ENCODE data around the gene CLEC4F. TPM values are rescaled to one million over a fixed set of nuclear protein-coding genes. Genes with fewer than 3 reads are reported as not detected.
"Not testable (repeated sequence)": the region's sequence is repeated elsewhere in the genome, so short reads cannot be mapped to it uniquely, and the experiment has no call there.

CLEC4F gene
- total RNA-seq, 2 donors from 2014 or later: 0.11 TPM; not detected in 1

- DNase-seq (no peak), ATAC-seq (no peak)
- intact Hi-C loops (cut with DNase I, micrococcal nuclease): no loop called here
Measured at GRCh38 chr2:70828914-70829824, 8.8 kb upstream of the CLEC4F start.

GRCh38 chr2:70828115-70828514 lies 7.7 kb upstream of the CLEC4F start:
- DNase-seq (no peak), ATAC-seq (no peak)
- intact Hi-C loops (cut with DNase I, micrococcal nuclease): no loop called here

GRCh38 chr2:70827388-70827787 lies 7.0 kb upstream of the CLEC4F start:
- intact Hi-C loops (cut with DNase I, micrococcal nuclease): no loop called here
- ATAC-seq (no peak), DNase-seq (no peak)

GRCh38 chr2:70826696-70827350 lies 6.4 kb upstream of the CLEC4F start:
- intact Hi-C loops (cut with DNase I, micrococcal nuclease): no loop called here
- DNase-seq: no peak
- no peak for ATAC-seq

- intact Hi-C loops (cut with DNase I, micrococcal nuclease): no loop called here
- no peak for ATAC-seq
- no peak for DNase-seq
Measured at GRCh38 chr2:70823249-70823648, 2.9 kb upstream of the CLEC4F start.

- ATAC-seq: no peak
Measured at GRCh38 chr2:70822843-70823242, 2.4 kb upstream of the CLEC4F start.

GRCh38 chr2:70817284-70817954 lies 3.0 kb downstream of the CLEC4F start:
- intact Hi-C loops (cut with DNase I, micrococcal nuclease): no loop called here
- DNase-seq: no peak
- no peak for ATAC-seq

More at GRCh38 chr2:70822843-70823242, 2.4 kb upstream of the CLEC4F start:
- intact Hi-C loops (cut with DNase I, micrococcal nuclease): no loop called here
- DNase-seq: no peak

GRCh38 chr2:70816726-70817125 lies 3.7 kb downstream of the CLEC4F start:
- ATAC-seq (no peak), DNase-seq (no peak)
- intact Hi-C loops (cut with DNase I, micrococcal nuclease): no loop called here

GRCh38 chr2:70808983-70809958 lies 11.1 kb downstream of the CLEC4F start:
- no peak for DNase-seq
- ATAC-seq: no peak
- intact Hi-C loops (cut with DNase I, micrococcal nuclease): no loop called here

GRCh38 chr2:70807828-70808118 lies 12.6 kb downstream of the CLEC4F start:
- ATAC-seq: no peak
- DNase-seq: no peak
- intact Hi-C loops (cut with DNase I, micrococcal nuclease): no loop called here

- ATAC-seq (no peak), DNase-seq (no peak)
- intact Hi-C loops (cut with DNase I, micrococcal nuclease): no loop called here
Measured at GRCh38 chr2:70807102-70807827, 13.1 kb downstream of the CLEC4F start.

- no peak for ATAC-seq
- intact Hi-C loops (cut with DNase I, micrococcal nuclease): no loop called here
- DNase-seq: no peak
Measured at GRCh38 chr2:70806620-70807019, 13.8 kb downstream of the CLEC4F start.

- intact Hi-C loops (cut with DNase I, micrococcal nuclease): no loop called here
- ATAC-seq: no peak
- DNase-seq: no peak
Measured at GRCh38 chr2:70806013-70806412, 14.4 kb downstream of the CLEC4F start.

- ATAC-seq: no peak
- intact Hi-C loops (cut with DNase I, micrococcal nuclease): no loop called here
- DNase-seq: no peak
Measured at GRCh38 chr2:70801607-70802263, 18.7 kb downstream of the CLEC4F start.

GRCh38 chr2:70799706-70800105 lies 20.7 kb downstream of the CLEC4F start:
- intact Hi-C loops (cut with DNase I, micrococcal nuclease): no loop called here
- ATAC-seq (no peak), DNase-seq (no peak)

GRCh38 chr2:70797996-70798395 lies 22.4 kb downstream of the CLEC4F start:
- intact Hi-C loops (cut with DNase I, micrococcal nuclease): not testable (repeated sequence)

GRCh38 chr2:70797506-70797905 lies 22.9 kb downstream of the CLEC4F start:
- intact Hi-C loops (cut with DNase I, micrococcal nuclease): no loop called here
- ATAC-seq: no peak
- DNase-seq: no peak

More at GRCh38 chr2:70797996-70798395, 22.4 kb downstream of the CLEC4F start:
- not testable (repeated sequence) for ATAC-seq, DNase-seq

GRCh38 chr2:70796262-70796661 lies 24.1 kb downstream of the CLEC4F start:
- DNase-seq: no peak
- ATAC-seq: no peak
- intact Hi-C loops (cut with DNase I, micrococcal nuclease): no loop called here

Data from left colon (tissue), 2 donors.